ENCODE results near the gene EEPD1. TPM values are rescaled to one million over a fixed set of nuclear protein-coding genes. Genes with fewer than 3 reads are reported as not detected.

EEPD1 gene
- total RNA-seq, 1 experiment from 2014 or later = 48.0 TPM

DNA sequence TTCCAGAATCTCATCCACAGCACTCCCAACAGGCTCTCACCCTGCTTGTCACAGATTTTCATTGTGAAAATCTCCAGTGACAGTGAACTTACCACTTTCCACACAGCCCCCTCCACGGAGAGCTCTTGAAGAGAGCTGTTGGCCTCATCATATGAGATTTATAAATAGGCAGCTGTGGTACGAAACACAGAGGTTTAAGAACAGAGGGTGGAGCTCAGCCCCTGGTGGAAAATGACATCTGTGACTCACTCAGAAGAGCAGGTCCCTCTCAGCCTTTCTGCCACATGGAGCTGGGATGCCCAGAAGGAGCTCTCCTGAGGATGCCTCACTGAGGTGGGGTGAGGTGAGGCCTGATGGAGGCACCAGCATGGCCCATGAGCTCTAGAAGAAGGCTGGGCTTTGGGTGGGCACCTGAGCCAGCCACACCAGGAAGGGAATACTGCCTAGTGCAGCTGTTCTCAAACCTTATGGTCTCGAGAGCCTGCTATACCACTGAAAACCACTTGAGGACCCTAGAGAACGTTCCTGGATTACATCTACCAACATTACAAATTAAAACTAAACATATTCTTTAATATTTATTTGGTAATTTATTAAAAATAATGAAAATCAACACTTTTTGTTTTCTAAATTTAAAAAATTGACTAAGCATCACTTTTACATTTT, 25.8 kb upstream of the EEPD1 start:
- Histone ChIP-seq H3K36me3 (ENCODE audit: control insufficient read depth, insufficient read depth, low read length) (no peaks in the 10 kb centered on the region), H3K27me3 (ENCODE audit: control insufficient read depth, insufficient read depth, low read length) (no peaks in the 10 kb centered on the region), H3K9me3 (ENCODE audit: control insufficient read depth, insufficient read depth, low read depth, low read length) (no peaks in the 10 kb centered on the region), H3K4me1 (ENCODE audit: control insufficient read depth, insufficient read depth, low read length) (peaks cover 25% of the 10 kb centered on the region), H3K4me3 (ENCODE audit: low read depth in 2 of 2, low read length in 2 of 2) (no peak overlapping the region), H3K27ac (ENCODE audit: low read length) (peak overlapping the region; percentile 78)
- in situ Hi-C loops (cut with HindIII; ENCODE audit: low pct_unique_long_range_greater_than_20kb, low sequenced_read_pairs) = no loop called here
- TF ChIP-seq, protein P1, sequence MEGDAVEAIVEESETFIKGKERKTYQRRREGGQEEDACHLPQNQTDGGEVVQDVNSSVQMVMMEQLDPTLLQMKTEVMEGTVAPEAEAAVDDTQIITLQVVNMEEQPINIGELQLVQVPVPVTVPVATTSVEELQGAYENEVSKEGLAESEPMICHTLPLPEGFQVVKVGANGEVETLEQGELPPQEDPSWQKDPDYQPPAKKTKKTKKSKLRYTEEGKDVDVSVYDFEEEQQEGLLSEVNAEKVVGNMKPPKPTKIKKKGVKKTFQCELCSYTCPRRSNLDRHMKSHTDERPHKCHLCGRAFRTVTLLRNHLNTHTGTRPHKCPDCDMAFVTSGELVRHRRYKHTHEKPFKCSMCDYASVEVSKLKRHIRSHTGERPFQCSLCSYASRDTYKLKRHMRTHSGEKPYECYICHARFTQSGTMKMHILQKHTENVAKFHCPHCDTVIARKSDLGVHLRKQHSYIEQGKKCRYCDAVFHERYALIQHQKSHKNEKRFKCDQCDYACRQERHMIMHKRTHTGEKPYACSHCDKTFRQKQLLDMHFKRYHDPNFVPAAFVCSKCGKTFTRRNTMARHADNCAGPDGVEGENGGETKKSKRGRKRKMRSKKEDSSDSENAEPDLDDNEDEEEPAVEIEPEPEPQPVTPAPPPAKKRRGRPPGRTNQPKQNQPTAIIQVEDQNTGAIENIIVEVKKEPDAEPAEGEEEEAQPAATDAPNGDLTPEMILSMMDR (IDR thresholded peaks at IDR 0.05) = peak; percentile 73
- no peak for TF ChIP-seq SIN3A (IDR thresholded peaks at IDR 0.05; ENCODE audit: borderline replicate concordance, insufficient read depth, low read depth, low read length)
- ChIA-PET POLR2A (no interaction called here), CTCF (interaction anchor here (0.5 to 1.1 kb wide), 3 partner anchors 85 to 162 kb away, joined by 3 to 4 read pairs (median 3); no protein-coding TSS in a partner anchor)
- intact Hi-C loops (cut with micrococcal nuclease; ENCODE audit: unreplicated experiment) = loop anchor here (1.0 to 5.0 kb wide), 2 partner anchors 140 to 164 kb away; no protein-coding TSS in a partner anchor
- BruUV-seq (replicated peaks) = no TSS peak
- ATAC-seq (peak; percentile 51), DNase-seq (ENCODE audit: low read depth, low spot score) (peak; percentile 46)

DNA sequence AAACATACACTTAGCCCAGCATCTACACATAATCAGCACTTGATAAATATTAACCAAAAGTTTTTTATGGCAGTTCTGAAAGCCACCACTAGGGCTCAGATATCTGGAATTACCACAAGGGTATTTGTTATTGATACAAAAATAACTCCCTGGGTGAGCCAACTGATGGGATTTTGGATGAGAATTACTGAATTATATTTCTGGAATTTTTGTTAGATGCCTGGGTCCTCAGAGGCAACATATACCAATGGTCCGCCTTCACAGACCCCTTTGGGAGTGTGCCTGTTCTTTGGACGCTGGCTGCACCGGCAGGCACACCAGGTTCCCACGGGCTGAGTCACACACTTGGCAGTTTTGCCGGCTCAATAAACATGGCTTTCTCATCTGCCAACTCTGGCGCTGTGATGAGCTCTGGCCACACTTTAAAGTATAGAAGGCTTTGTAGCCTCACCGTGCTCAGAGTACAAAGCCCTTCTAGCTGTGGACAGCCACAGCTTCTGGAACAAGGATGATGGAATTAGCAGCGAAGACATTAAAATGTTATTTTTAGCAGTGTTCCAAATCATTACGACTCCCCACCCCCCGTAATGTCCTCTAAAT, 24.5 kb upstream of the EEPD1 start:
- no peaks in the 10 kb centered on the region for H3K27me3 ChIP-seq (ENCODE audit: control insufficient read depth, insufficient read depth, low read length)
- in situ Hi-C loops (cut with HindIII; ENCODE audit: low pct_unique_long_range_greater_than_20kb, low sequenced_read_pairs) = no loop called here
- POLR2A ChIA-PET = no interaction called here

More for the DNA sequence above, 24.5 kb upstream of the EEPD1 start:
- Histone ChIP-seq H3K4me3 (ENCODE audit: low read depth in 2 of 2, low read length in 2 of 2) (peak overlapping the region; percentile 19 to 57), H3K36me3 (ENCODE audit: control insufficient read depth, insufficient read depth, low read length) (no peaks in the 10 kb centered on the region), H3K27ac (ENCODE audit: low read length) (peak overlapping the region; percentile 78), H3K4me1 (ENCODE audit: control insufficient read depth, insufficient read depth, low read length) (peaks cover 25% of the 10 kb centered on the region), H3K9me3 (ENCODE audit: control insufficient read depth, insufficient read depth, low read depth, low read length) (no peaks in the 10 kb centered on the region)
- DNase-seq (ENCODE audit: low read depth, low spot score) (peak; percentile 89), ATAC-seq (peak; percentile 95)
- no TSS peak for BruUV-seq (replicated peaks)
- intact Hi-C loops (cut with micrococcal nuclease; ENCODE audit: unreplicated experiment) = loop anchor here (5.0 kb wide), 1 partner anchor 141 kb away; no protein-coding TSS in a partner anchor
- TF ChIP-seq SIN3A (IDR thresholded peaks at IDR 0.05; ENCODE audit: borderline replicate concordance, insufficient read depth, low read depth, low read length) (0 out of 2 replicates have a peak, but pooled peaks have one; percentile 75), POLR2AphosphoS5 (IDR thresholded peaks at IDR 0.05; ENCODE audit: low read depth, low read length) (no peak), TCF7L2 (IDR thresholded peaks at IDR 0.05; ENCODE audit: low read depth, low read length) (peak; percentile 35; the same call in 1 of the 2 replicates)
- TF ChIP-seq, protein P1 (IDR thresholded peaks at IDR 0.05) = peak; percentile 86
- TF ChIP-seq, protein P2, sequence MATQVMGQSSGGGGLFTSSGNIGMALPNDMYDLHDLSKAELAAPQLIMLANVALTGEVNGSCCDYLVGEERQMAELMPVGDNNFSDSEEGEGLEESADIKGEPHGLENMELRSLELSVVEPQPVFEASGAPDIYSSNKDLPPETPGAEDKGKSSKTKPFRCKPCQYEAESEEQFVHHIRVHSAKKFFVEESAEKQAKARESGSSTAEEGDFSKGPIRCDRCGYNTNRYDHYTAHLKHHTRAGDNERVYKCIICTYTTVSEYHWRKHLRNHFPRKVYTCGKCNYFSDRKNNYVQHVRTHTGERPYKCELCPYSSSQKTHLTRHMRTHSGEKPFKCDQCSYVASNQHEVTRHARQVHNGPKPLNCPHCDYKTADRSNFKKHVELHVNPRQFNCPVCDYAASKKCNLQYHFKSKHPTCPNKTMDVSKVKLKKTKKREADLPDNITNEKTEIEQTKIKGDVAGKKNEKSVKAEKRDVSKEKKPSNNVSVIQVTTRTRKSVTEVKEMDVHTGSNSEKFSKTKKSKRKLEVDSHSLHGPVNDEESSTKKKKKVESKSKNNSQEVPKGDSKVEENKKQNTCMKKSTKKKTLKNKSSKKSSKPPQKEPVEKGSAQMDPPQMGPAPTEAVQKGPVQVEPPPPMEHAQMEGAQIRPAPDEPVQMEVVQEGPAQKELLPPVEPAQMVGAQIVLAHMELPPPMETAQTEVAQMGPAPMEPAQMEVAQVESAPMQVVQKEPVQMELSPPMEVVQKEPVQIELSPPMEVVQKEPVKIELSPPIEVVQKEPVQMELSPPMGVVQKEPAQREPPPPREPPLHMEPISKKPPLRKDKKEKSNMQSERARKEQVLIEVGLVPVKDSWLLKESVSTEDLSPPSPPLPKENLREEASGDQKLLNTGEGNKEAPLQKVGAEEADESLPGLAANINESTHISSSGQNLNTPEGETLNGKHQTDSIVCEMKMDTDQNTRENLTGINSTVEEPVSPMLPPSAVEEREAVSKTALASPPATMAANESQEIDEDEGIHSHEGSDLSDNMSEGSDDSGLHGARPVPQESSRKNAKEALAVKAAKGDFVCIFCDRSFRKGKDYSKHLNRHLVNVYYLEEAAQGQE (IDR thresholded peaks at IDR 0.05; ENCODE audit: insufficient read depth in 1 of 2, low read depth in 2 of 2, low read length in 1 of 2) = no peak
- CTCF ChIA-PET = interaction anchor here (0.6 to 0.9 kb wide), 4 partner anchors 14 to 327 kb away, joined by 3 read pairs; partner anchors contain the start of gene SEPTIN7

Data from Panc1 (cell line).